LNCAP (cell line): ENCODE results near the gene WSB1.

Source experiments
- TF ChIP-seq, protein P1 (sequence below): fragments of 450-650 bp; IDR thresholded peaks from 2 replicates; pipeline ENCODE4 v1.5.1; 2017; ENCODE audit warnings: mild to moderate bottlenecking

The WSB1 gene

DNA sequence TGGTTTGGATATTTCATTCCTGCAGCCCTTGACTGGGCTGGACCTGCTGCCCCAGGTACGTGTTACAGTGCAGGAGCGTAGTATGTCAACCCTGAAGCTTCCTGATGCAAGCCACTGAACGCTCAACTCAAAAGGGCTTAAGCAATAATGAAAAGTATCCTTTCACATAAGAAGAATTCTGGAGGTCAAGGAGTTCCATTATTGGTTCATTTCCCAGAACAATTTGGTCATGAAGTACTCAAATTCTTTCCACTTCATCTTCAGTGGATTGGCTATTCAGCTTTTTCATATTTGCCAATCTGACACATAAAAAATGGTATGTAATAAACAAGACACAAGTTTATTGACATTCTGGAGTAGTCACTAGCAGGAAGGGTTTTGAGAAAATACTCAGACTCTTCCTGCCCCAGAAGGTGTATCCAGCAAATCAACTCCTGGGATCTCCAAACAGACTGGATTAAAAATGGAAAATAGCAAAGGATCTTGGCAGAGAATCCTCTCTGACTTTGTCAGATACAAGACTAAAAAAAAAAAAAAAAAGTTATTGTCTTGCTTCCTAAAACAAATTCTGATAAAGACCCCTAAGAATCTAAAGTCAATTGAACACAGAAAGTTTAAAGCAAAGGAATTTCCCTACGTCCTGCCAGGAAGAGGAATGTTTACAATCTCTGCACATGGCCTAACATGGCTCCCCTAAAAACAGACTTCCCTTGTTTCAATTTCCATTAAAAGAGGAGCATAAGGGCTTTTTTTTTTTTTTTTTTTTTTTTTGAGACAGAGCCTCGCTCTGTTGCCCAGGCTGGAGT is 37.5 kb upstream of the WSB1 start:
- TF ChIP-seq, protein P1, sequence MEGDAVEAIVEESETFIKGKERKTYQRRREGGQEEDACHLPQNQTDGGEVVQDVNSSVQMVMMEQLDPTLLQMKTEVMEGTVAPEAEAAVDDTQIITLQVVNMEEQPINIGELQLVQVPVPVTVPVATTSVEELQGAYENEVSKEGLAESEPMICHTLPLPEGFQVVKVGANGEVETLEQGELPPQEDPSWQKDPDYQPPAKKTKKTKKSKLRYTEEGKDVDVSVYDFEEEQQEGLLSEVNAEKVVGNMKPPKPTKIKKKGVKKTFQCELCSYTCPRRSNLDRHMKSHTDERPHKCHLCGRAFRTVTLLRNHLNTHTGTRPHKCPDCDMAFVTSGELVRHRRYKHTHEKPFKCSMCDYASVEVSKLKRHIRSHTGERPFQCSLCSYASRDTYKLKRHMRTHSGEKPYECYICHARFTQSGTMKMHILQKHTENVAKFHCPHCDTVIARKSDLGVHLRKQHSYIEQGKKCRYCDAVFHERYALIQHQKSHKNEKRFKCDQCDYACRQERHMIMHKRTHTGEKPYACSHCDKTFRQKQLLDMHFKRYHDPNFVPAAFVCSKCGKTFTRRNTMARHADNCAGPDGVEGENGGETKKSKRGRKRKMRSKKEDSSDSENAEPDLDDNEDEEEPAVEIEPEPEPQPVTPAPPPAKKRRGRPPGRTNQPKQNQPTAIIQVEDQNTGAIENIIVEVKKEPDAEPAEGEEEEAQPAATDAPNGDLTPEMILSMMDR = no peak

DNA sequence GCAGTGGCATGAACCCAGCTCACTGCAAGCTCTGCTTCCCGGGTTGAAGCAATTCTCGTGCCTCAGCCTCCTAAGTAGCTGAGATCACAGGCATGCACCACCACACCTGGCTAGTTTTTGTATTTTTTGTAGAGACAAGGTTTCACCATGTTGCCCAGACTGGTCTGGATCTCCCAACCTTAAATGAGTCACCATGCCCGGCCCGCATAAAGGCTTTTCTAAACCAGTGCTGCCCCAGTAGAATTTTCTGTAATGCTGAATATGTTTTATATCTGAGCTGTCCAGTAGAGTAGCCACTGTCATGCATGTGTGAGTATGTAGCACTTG is 36.9 kb upstream of the WSB1 start:
- TF ChIP-seq, protein P1 = no peak

DNA sequence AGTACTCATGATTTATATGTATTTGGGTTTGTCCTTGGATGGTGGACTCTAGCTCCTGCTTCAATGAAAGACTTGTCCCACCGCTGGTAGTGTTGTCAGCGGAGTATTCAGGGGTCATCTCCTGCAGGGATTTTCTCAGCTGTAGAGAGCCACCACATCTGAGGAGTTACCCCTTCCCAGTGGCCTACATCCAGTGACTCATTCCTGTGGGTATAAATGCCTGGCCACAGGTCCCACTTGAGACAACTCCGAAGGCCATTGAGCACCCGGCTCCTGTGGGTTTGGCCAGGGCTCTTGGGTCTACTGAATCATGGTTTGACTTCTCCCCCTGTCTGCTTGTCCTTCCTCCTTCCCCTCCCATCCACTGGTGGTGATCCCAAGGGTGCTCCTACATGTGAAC is 34.6 kb upstream of the WSB1 start:
- TF ChIP-seq, protein P1 = no peak

DNA sequence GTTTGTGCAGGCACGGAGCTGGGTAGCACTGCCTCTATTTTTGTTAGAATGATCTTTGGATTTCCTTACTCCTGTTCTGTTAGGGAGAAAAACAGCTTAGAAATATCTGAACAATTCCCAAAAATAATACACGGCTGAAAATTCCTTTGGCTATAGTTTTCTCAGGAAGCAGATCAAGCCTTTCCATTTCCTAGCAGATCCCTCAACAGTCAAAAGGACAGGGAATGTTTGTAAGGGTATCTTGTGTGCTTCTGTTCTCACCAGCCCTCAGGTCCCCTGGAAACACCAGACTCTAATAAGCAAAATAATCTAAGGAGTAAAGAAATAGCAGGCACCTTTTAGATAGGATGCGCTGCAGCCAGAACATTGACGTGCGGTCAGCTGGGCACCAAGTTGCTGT is 30.5 kb upstream of the WSB1 start:
- TF ChIP-seq, protein P1 = no peak

DNA sequence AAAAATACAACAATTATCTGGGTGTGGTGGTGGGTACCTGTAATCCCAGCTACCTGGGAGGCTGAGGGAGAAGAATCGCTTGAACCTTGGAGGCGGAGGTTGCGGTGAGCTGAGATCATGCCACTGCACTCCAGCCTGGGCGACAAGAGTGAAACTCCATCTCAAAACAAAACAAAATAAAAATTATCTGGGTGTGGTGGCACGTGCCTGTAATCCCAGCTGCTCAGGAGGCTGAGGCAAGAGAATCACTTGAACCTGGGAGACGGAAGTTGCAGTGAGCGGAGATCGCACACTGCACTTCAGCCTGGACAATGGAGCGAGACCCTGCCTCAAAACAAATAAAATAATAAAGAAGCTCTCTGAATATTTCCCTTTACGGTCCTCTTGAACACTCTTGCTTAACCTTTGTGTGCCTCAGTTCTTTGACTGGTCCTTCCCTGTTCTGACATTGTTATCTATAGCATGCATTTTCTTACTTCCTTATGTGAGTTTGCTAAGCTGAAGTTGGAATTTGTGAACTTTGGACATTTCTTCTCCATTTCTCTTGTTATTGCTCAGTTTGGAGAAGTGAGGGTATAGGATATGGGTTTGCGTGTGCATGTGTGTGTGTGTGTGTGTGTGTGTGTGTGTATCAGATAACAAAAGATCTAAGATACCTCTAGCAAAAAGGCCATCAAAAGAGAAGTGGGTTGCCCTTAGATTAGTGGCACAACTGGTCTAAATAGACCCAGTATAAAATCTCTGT is 29.7 kb upstream of the WSB1 start:
- TF ChIP-seq, protein P1 = no peak

DNA sequence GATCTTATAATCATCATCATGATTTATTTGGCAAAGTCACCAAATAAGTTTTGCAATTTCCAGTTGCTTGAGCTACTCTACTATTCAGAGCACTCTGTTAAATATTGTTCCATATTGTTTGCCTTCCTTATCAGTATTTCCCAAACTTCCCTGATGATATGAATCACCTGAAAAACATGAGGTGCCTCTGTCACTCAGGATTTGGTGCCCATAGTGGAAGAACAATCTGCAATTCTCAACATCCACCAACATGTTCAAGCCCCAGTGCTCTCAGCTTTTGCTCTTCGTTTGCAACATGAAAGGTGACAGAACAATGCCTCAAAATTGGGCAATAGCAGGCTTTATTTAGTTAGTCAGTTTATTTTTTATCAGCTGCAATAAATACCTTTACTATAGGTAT is 28.6 kb upstream of the WSB1 start:
- TF ChIP-seq, protein P1 = no peak

DNA sequence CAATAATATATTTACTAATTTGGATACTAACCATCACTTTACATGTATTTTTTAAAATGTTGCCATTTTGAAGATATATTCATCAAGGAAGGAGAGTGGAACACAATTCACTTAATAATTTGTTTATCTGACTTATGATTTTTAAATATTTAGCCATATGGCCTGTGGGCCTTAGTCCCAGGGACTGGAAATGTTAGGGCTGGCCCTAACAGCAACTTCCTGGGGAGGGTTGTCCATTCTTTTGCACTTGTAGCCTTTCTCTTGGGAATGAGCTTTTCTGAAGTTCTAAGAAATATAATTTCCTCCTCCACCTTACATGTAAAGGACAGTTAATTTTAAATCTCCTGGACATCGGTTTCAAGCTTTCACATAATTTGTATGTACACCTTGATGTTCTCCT is 27.7 kb upstream of the WSB1 start:
- TF ChIP-seq, protein P1 = no peak
